Lower lobe of right lung (tissue), 2 donors: ENCODE data around the gene SELENOO. TPM values are rescaled to one million over a fixed set of nuclear protein-coding genes. Genes with fewer than 3 reads are reported as not detected.
"Not testable (repeated sequence)": the region's sequence is repeated elsewhere in the genome, so short reads cannot be mapped to it uniquely, and the experiment has no call there.

Experiments
- ATAC-seq, 2 donors: fragments of 200-7000 bp; cut with Tn5 transposase; one replicate each; pipeline ENCODE4 v1.9.1; 2020 to 2022; ENCODE audit warnings: mild to moderate bottlenecking in 2 of 2, moderate library complexity in 2 of 2
- DNase-seq: peaks from one replicate; pipeline ENCODE4 v3.0.0-alpha.2; 2020
- H3K27ac ChIP-seq: fragments of 200-600 bp; one replicate; pipeline ENCODE4 v1.8.0; 2022
- H3K27me3 ChIP-seq: fragments of 200-600 bp; one replicate; pipeline ENCODE4 v1.8.0; 2022; ENCODE audit warnings: low read depth
- H3K36me3 ChIP-seq: fragments of 200-600 bp; one replicate; pipeline ENCODE4 v1.8.0; 2022; ENCODE audit warnings: mild to moderate bottlenecking
- H3K4me1 ChIP-seq: fragments of 200-600 bp; one replicate; pipeline ENCODE4 v1.8.0; 2022
- H3K4me3 ChIP-seq: fragments of 200-600 bp; one replicate; pipeline ENCODE4 v1.8.0; 2022; ENCODE audit warnings: mild to moderate bottlenecking
- H3K9me3 ChIP-seq: fragments of 200-600 bp; one replicate; pipeline ENCODE4 v1.8.0; 2022
- CTCF ChIP-seq: fragments of 200-600 bp; IDR thresholded peaks from one replicate; pipeline ENCODE4 v1.8.0; 2022; ENCODE audit warnings: antibody characterized with exemption, mild to moderate bottlenecking
- intact Hi-C: fragments of 100-400 bp; cut with DNase I; formaldehyde crosslinking; loops from one replicate; pipeline ENCODE4 v1.11.0; 2022
- total RNA-seq: library from RNA; stranded (reverse); fragmentation: NEBNext Ultra II Directional; extraction: Animal tissue kit (Norgen Biotek cat#: 25700); gene quantifications from one replicate; pipeline ENCODE4 v1.2.1, GENCODE V29; 2021
- donor health status: DM: no; HTN: yes; CAD: no; lungs with severe emphysema.

The SELENOO gene
- total RNA-seq, 1 donor from 2014 or later: 18.7 TPM

GRCh38 chr22:50199829-50200460 lies 866 bp upstream of the SELENOO start:
- intact Hi-C loops: no loop called here
- peaks cover 52% of the 10 kb centered on the region for H3K36me3 ChIP-seq
- peaks cover 22% of the 10 kb centered on the region for H3K4me1 ChIP-seq
- H3K9me3 ChIP-seq: no peaks in the 10 kb centered on the region
- H3K27ac ChIP-seq: peak overlapping the region; percentile 81
- ATAC-seq: peak; percentile 3 to 24
- DNase-seq: no peak
- no peak for TF ChIP-seq CTCF
- H3K27me3 ChIP-seq: no peaks in the 10 kb centered on the region
- peak overlapping the region; percentile 77 for H3K4me3 ChIP-seq

- no peaks in the 10 kb centered on the region for H3K27me3 ChIP-seq
- H3K36me3 ChIP-seq: peaks cover 50% of the 10 kb centered on the region
- intact Hi-C loops: no loop called here
- no peaks in the 10 kb centered on the region for H3K9me3 ChIP-seq
- H3K4me3 ChIP-seq: peak overlapping the region; percentile 77
- DNase-seq: no peak
- H3K4me1 ChIP-seq: peaks cover 25% of the 10 kb centered on the region
- peak; percentile 37 to 55 for ATAC-seq
- H3K27ac ChIP-seq: peak overlapping the region; percentile 81
- no peak for TF ChIP-seq CTCF
Measured at GRCh38 chr22:50201191-50202129, 649 bp downstream of the SELENOO start.

GRCh38 chr22:50202130-50202666 lies 1.4 kb downstream of the SELENOO start:
- intact Hi-C loops: no loop called here

GRCh38 chr22:50203288-50203687 lies 2.5 kb downstream of the SELENOO start:
- Histone ChIP-seq H3K27ac (no peak overlapping the region), H3K36me3 (peaks cover 50% of the 10 kb centered on the region), H3K4me1 (peaks cover 36% of the 10 kb centered on the region), H3K4me3 (no peak overlapping the region), H3K9me3 (no peaks in the 10 kb centered on the region), H3K27me3 (no peaks in the 10 kb centered on the region)
- ATAC-seq (no peak), DNase-seq (no peak)
- intact Hi-C loops: no loop called here
- no peak for TF ChIP-seq CTCF

More at GRCh38 chr22:50202130-50202666, 1.4 kb downstream of the SELENOO start:
- H3K9me3 ChIP-seq: no peaks in the 10 kb centered on the region
- ATAC-seq (no peak), DNase-seq (no peak)
- H3K27ac ChIP-seq: no peak overlapping the region
- no peaks in the 10 kb centered on the region for H3K27me3 ChIP-seq
- H3K4me3 ChIP-seq: peak overlapping the region; percentile 77
- no peak for TF ChIP-seq CTCF
- H3K4me1 ChIP-seq: peaks cover 32% of the 10 kb centered on the region
- H3K36me3 ChIP-seq: peaks cover 50% of the 10 kb centered on the region

- H3K27ac ChIP-seq: no peak overlapping the region
- TF ChIP-seq CTCF: no peak
- H3K27me3 ChIP-seq: no peaks in the 10 kb centered on the region
- intact Hi-C loops: no loop called here
- no peak for DNase-seq
- H3K4me3 ChIP-seq: no peak overlapping the region
- peaks cover 33% of the 10 kb centered on the region for H3K4me1 ChIP-seq
- H3K9me3 ChIP-seq: no peaks in the 10 kb centered on the region
- H3K36me3 ChIP-seq: peaks cover 58% of the 10 kb centered on the region
- ATAC-seq: no peak
Measured at GRCh38 chr22:50204571-50204970, 3.8 kb downstream of the SELENOO start.

GRCh38 chr22:50204998-50205397 lies 4.2 kb downstream of the SELENOO start:
- DNase-seq, H3K27me3 ChIP-seq, H3K9me3 ChIP-seq, ATAC-seq, intact Hi-C loops, H3K4me3 ChIP-seq, H3K27ac ChIP-seq: not testable (repeated sequence)
- Histone ChIP-seq H3K36me3 (peaks cover 61% of the 10 kb centered on the region), H3K4me1 (peaks cover 28% of the 10 kb centered on the region)
